Measurements from ENCODE around the gene CRIP3.
"Not testable (repeated sequence)": the region's sequence is repeated elsewhere in the genome, so short reads cannot be mapped to it uniquely, and the experiment has no call there.

The CRIP3 gene

GRCh38 chr6:43308990-43309477 lies 408 bp upstream of the CRIP3 start:
- in situ Hi-C loops (cut with MboI; ENCODE audit: low pct_unique_long_range_greater_than_20kb, low sequenced_read_pairs): no loop called here
- DNase-seq: no peak

GRCh38 chr6:43307451-43308100 lies 1.1 kb downstream of the CRIP3 start:
- in situ Hi-C loops (cut with MboI; ENCODE audit: low pct_unique_long_range_greater_than_20kb, low sequenced_read_pairs): no loop called here
- DNase-seq: no peak

- in situ Hi-C loops (cut with MboI; ENCODE audit: low pct_unique_long_range_greater_than_20kb, low sequenced_read_pairs): no loop called here
- DNase-seq: no peak
Observed at GRCh38 chr6:43306086-43306485, 2.5 kb downstream of the CRIP3 start.

- DNase-seq: no peak
- in situ Hi-C loops (cut with MboI; ENCODE audit: low pct_unique_long_range_greater_than_20kb, low sequenced_read_pairs): no loop called here
Observed at GRCh38 chr6:43304882-43305281, 3.7 kb downstream of the CRIP3 start.

GRCh38 chr6:43304361-43304760 lies 4.3 kb downstream of the CRIP3 start:
- in situ Hi-C loops (cut with MboI; ENCODE audit: low pct_unique_long_range_greater_than_20kb, low sequenced_read_pairs): no loop called here
- DNase-seq: no peak

- in situ Hi-C loops (cut with MboI; ENCODE audit: low pct_unique_long_range_greater_than_20kb, low sequenced_read_pairs): no loop called here
- no peak for DNase-seq
Observed at GRCh38 chr6:43303751-43304331, 4.8 kb downstream of the CRIP3 start.

- in situ Hi-C loops (cut with MboI; ENCODE audit: low pct_unique_long_range_greater_than_20kb, low sequenced_read_pairs); DNase-seq: not testable (repeated sequence)
Observed at GRCh38 chr6:43303006-43303405, 5.6 kb downstream of the CRIP3 start.

- no peak for DNase-seq
- in situ Hi-C loops (cut with MboI; ENCODE audit: low pct_unique_long_range_greater_than_20kb, low sequenced_read_pairs): no loop called here
Observed at GRCh38 chr6:43302126-43302525, 6.5 kb downstream of the CRIP3 start.

GRCh38 chr6:43301081-43301870 lies 7.3 kb downstream of the CRIP3 start:
- no peak for DNase-seq
- in situ Hi-C loops (cut with MboI; ENCODE audit: low pct_unique_long_range_greater_than_20kb, low sequenced_read_pairs): no loop called here

GRCh38 chr6:43299338-43300293 lies 9.0 kb downstream of the CRIP3 start:
- DNase-seq: no peak
- in situ Hi-C loops (cut with MboI; ENCODE audit: low pct_unique_long_range_greater_than_20kb, low sequenced_read_pairs): no loop called here

- in situ Hi-C loops (cut with MboI; ENCODE audit: low pct_unique_long_range_greater_than_20kb, low sequenced_read_pairs): no loop called here
- DNase-seq: no peak
Observed at GRCh38 chr6:43298565-43299337, 9.9 kb downstream of the CRIP3 start.

- in situ Hi-C loops (cut with MboI; ENCODE audit: low pct_unique_long_range_greater_than_20kb, low sequenced_read_pairs): no loop called here
- DNase-seq: no peak
Observed at GRCh38 chr6:43297644-43298564, 10.7 kb downstream of the CRIP3 start, which contains the start of gene SLC22A7. Gene SLC22A7 (plus strand): TSS chr6:43298260. CDS start chr6:43298359, 99 bp downstream.

GRCh38 chr6:43296780-43297497 lies 11.7 kb downstream of the CRIP3 start:
- in situ Hi-C loops (cut with MboI; ENCODE audit: low pct_unique_long_range_greater_than_20kb, low sequenced_read_pairs): no loop called here
- DNase-seq: no peak

GRCh38 chr6:43295456-43295855 lies 13.2 kb downstream of the CRIP3 start:
- in situ Hi-C loops (cut with MboI; ENCODE audit: low pct_unique_long_range_greater_than_20kb, low sequenced_read_pairs): no loop called here
- no peak for DNase-seq

- in situ Hi-C loops (cut with MboI; ENCODE audit: low pct_unique_long_range_greater_than_20kb, low sequenced_read_pairs): no loop called here
- no peak for DNase-seq
Observed at GRCh38 chr6:43294536-43294935, 14.1 kb downstream of the CRIP3 start.

GRCh38 chr6:43293698-43294097 lies 14.9 kb downstream of the CRIP3 start:
- in situ Hi-C loops (cut with MboI; ENCODE audit: low pct_unique_long_range_greater_than_20kb, low sequenced_read_pairs): no loop called here
- DNase-seq: no peak
